PC-3 (cell line): ENCODE data around the gene ACOT2. TPM values are rescaled to one million over a fixed set of nuclear protein-coding genes. Genes with fewer than 3 reads are reported as not detected.
A peak's percentile ranks its signal among the peaks of the same experiment; 100 is the strongest.

Experiments
- ATAC-seq: fragments of 200-7000 bp; cut with Tn5 transposase; 2 replicates; pipeline ENCODE4 v1.9.1; 2020; ENCODE audit warnings: mild to moderate bottlenecking, moderate library complexity
- BruUV-seq: library from RNA; stranded (reverse); fragments of 400-500 nt; replicated peaks from 2 replicates; lab custom pipeline; 2021; lab: Mats Ljungman, UMichigan
- CTCF ChIA-PET: fragments of 300-600 bp; sonication (Branson Sonifier 250); formaldehyde crosslinking; loops from one replicate; lab custom pipeline; 2022; ENCODE audit warnings: antibody characterized with exemption; lab: Charles Lee
- POLR2A ChIA-PET: fragments of 300-600 bp; sonication (Branson Sonifier 250); formaldehyde crosslinking; loops from one replicate; lab custom pipeline; 2022; ENCODE audit warnings: antibody characterized with exemption; ENCODE audit not compliant: unreplicated experiment; lab: Charles Lee
- DNase-seq: peaks from one replicate; pipeline ENCODE4 v3.0.0-alpha.2; 2015
- H2AFZ ChIP-seq: fragments of 300-600 bp; sonication (generic); 2 replicates; pipeline ENCODE4 v1.6.0; 2016; ENCODE audit warnings: antibody characterized with exemption, low read length
- H3F3A ChIP-seq: fragments of 300-600 bp; sonication (generic); one replicate; pipeline ENCODE4 v1.6.0; 2017; ENCODE audit warnings: antibody characterized with exemption, low read length, control low read depth, mild to moderate bottlenecking; ENCODE audit not compliant: unreplicated experiment
- H3K27ac ChIP-seq: fragments of 300-600 bp; sonication (generic); 2 replicates; pipeline ENCODE4 v1.5.1; 2016; ENCODE audit warnings: mild to moderate bottlenecking, low read length
- H3K27me3 ChIP-seq: fragments of 300-600 bp; sonication (generic); 2 replicates; pipeline ENCODE4 v1.6.1; 2016; ENCODE audit warnings: low read length, mixed read lengths
- H3K36me3 ChIP-seq: fragments of 300-600 bp; sonication (generic); 2 replicates; pipeline ENCODE4 v1.6.1; 2016; ENCODE audit warnings: low read depth, mixed run types, low read length, mixed read lengths
- H3K4me1 ChIP-seq: fragments of 300-600 bp; sonication (generic); 2 replicates; pipeline ENCODE4 v1.5.1; 2016; ENCODE audit warnings: low read length; ENCODE audit not compliant: insufficient read depth
- H3K4me2 ChIP-seq: fragments of 300-600 bp; sonication (generic); 2 replicates; pipeline ENCODE4 v1.6.0; 2016; ENCODE audit warnings: low read length
- H3K4me3 ChIP-seq: fragments of 300-600 bp; sonication (generic); 2 replicates; pipeline ENCODE4 v1.5.1; 2016; ENCODE audit warnings: mild to moderate bottlenecking, low read length, mixed read lengths
- H3K79me2 ChIP-seq: fragments of 300-600 bp; sonication (generic); 2 replicates; pipeline ENCODE4 v1.6.1; 2017; ENCODE audit warnings: low read length, mixed read lengths
- H3K9ac ChIP-seq: fragments of 300-600 bp; sonication (generic); 2 replicates; pipeline ENCODE4 v1.6.0; 2016; ENCODE audit warnings: mild to moderate bottlenecking, low read length
- H3K9me2 ChIP-seq: fragments of 300-600 bp; sonication (generic); replicated peaks from 2 replicates; pipeline ENCODE4 v1.6.1; 2016; ENCODE audit warnings: mixed run types, low read length, mixed read lengths
- H3K9me3 ChIP-seq: fragments of 300-600 bp; sonication (generic); 2 replicates; pipeline ENCODE4 v1.6.1; 2016; ENCODE audit warnings: low read length, mixed read lengths
- H4K20me1 ChIP-seq: fragments of 300-600 bp; sonication (generic); 2 replicates; pipeline ENCODE4 v1.6.1; 2016; ENCODE audit warnings: low read length, mixed read lengths
- EZH2 ChIP-seq: fragments of 300-600 bp; sonication (generic); IDR thresholded peaks from one replicate; pipeline ENCODE4 v1.6.1; 2017; ENCODE audit warnings: antibody characterized with exemption, mild to moderate bottlenecking, low read length; ENCODE audit not compliant: unreplicated experiment
- EZH2phosphoT487 ChIP-seq: fragments of 300-600 bp; sonication (generic); IDR thresholded peaks from 2 replicates; pipeline ENCODE4 v1.6.1; 2018; ENCODE audit warnings: mild to moderate bottlenecking, antibody characterized with exemption, low read length, borderline replicate concordance
- intact Hi-C: fragments of 100-400 bp; cut with micrococcal nuclease; formaldehyde crosslinking; loops from 2 replicates; pipeline ENCODE4 v1.9.0; 2023
- total RNA-seq: library from RNA; depleted of rRNA; stranded (reverse); fragments of >200 nt; gene quantifications from 2 replicates; pipeline ENCODE4 v1.2.3, GENCODE V29; 2014
- TF ChIP-seq, protein P1 (sequence below): fragments of 300-600 bp; sonication (generic); conservative IDR thresholded peaks from 2 replicates; pipeline ENCODE4 v1.5.1; 2017; ENCODE audit warnings: antibody characterized with exemption, low read depth, mild to moderate bottlenecking, low read length

Gene ACOT2
- total RNA-seq, 1 experiment from 2014 or later, result 39.0 TPM

DNA sequence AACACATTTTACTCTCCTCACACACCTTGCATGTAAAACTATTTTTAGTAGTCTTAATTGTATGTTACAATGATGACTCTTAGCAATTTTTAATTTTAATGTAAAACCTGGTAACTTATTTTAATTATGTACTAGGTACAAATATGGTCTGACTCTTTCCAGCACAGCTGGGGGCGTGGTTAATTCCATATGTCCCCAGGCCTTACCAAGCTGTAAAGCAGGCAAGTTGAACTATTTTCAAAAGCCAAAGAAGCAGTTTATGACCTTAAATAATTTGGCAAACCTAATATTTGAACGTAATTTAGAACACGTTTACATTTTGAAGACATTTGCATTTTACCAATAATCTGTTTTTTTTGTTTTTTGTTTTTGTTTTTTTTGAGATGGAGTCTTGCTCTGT lies 34.0 kb downstream of the ACOT2 start:
- H4K20me1 ChIP-seq, result no peaks in the 10 kb centered on the region
- no peak overlapping the region for H2AFZ ChIP-seq
- H3K79me2 ChIP-seq, result no peaks in the 10 kb centered on the region
- DNase-seq (peak; percentile 20), ATAC-seq (no peak)
- H3K36me3 ChIP-seq, result no peaks in the 10 kb centered on the region
- intact Hi-C loops, result no loop called here
- no TSS peak for BruUV-seq
- no peaks in the 10 kb centered on the region for H3K27me3 ChIP-seq
- no peaks in the 10 kb centered on the region for H3K9me3 ChIP-seq
- H3K27ac ChIP-seq, result no peak overlapping the region
- ChIA-PET CTCF (no interaction called here), POLR2A (no interaction called here)
- H3F3A ChIP-seq, result no peaks in the 10 kb centered on the region
- peaks cover 15% of the 10 kb centered on the region for H3K4me1 ChIP-seq
- no peak for TF ChIP-seq EZH2
- H3K9me2 ChIP-seq, result no peaks in the 10 kb centered on the region
- no peak overlapping the region for H3K4me3 ChIP-seq
- H3K4me2 ChIP-seq, result 0 out of 2 replicates have a peak overlapping the region, but pooled peaks have one; percentile 33
- H3K9ac ChIP-seq, result no peak overlapping the region

DNA sequence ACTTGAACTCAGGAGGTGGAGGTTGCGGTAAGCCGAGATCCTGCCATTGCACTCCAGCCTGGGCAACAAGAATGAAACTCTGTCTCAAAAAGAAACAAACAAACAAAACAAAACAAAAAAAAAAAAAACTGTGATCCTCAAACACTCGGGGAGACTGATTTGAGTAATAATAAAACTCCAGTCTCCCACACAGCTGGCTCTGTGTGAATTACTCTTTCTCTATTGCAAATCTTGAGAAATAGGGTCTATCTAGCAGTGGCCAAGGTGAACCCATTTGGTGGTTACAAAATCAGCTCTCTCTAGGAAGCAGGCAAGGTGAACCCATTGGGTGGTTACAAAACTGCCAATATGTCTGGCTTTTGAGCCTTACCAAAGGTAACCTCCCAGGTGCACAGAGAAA lies 37.3 kb downstream of the ACOT2 start:
- POLR2A ChIA-PET, result no interaction called here

DNA sequence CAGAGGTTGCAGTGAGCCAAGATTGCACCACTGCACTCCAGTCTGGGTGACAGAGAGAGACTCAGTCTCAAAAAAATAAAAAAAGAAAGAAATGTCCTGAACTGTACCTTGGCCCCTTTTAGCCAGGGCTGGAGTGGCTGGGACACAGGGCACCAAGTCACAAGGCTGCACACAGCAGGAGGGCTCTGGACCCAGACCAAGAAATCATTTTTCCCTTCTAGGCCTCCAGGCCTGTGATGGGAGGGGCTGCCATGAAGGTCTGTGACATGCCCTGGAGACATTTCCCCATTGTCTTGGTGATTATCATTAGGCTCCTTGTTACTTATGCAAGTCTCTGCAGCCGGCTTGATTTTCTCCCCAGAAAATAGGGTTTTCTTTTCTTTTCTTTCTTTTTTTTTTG lies 38.2 kb downstream of the ACOT2 start:
- TF ChIP-seq, protein P1, sequence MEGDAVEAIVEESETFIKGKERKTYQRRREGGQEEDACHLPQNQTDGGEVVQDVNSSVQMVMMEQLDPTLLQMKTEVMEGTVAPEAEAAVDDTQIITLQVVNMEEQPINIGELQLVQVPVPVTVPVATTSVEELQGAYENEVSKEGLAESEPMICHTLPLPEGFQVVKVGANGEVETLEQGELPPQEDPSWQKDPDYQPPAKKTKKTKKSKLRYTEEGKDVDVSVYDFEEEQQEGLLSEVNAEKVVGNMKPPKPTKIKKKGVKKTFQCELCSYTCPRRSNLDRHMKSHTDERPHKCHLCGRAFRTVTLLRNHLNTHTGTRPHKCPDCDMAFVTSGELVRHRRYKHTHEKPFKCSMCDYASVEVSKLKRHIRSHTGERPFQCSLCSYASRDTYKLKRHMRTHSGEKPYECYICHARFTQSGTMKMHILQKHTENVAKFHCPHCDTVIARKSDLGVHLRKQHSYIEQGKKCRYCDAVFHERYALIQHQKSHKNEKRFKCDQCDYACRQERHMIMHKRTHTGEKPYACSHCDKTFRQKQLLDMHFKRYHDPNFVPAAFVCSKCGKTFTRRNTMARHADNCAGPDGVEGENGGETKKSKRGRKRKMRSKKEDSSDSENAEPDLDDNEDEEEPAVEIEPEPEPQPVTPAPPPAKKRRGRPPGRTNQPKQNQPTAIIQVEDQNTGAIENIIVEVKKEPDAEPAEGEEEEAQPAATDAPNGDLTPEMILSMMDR, result no peak
- no peak for TF ChIP-seq EZH2
- TF ChIP-seq EZH2phosphoT487, result no peak
- Histone ChIP-seq H3K4me2 (no peak overlapping the region), H2AFZ (no peak overlapping the region), H3K27ac (no peak overlapping the region), H3K4me3 (no peak overlapping the region), H3K9me3 (no peaks in the 10 kb centered on the region), H3K36me3 (no peaks in the 10 kb centered on the region), H3K27me3 (no peaks in the 10 kb centered on the region), H3K4me1 (peaks cover 10% of the 10 kb centered on the region), H3K9me2 (no peaks in the 10 kb centered on the region), H3K79me2 (no peaks in the 10 kb centered on the region), H3K9ac (no peak overlapping the region), H3F3A (no peaks in the 10 kb centered on the region), H4K20me1 (no peaks in the 10 kb centered on the region)
- ChIA-PET CTCF (interaction anchor here (0.6 kb wide), 1 partner anchor 120 kb away, joined by 3 read pairs; no protein-coding TSS in a partner anchor), POLR2A (no interaction called here)
- BruUV-seq, result no TSS peak
- ATAC-seq, result no peak
- intact Hi-C loops, result no loop called here
- no peak for DNase-seq

More for the DNA sequence above, 37.3 kb downstream of the ACOT2 start:
- H3K4me1 ChIP-seq, result peaks cover 15% of the 10 kb centered on the region
- no peaks in the 10 kb centered on the region for H3K9me3 ChIP-seq
- H3F3A ChIP-seq, result no peaks in the 10 kb centered on the region
- CTCF ChIA-PET, result no interaction called here
- TF ChIP-seq EZH2phosphoT487 (no peak), EZH2 (no peak)
- TF ChIP-seq, protein P1, result no peak
- H3K79me2 ChIP-seq, result no peaks in the 10 kb centered on the region
- H3K4me3 ChIP-seq, result no peak overlapping the region
- no peaks in the 10 kb centered on the region for H3K27me3 ChIP-seq
- no peaks in the 10 kb centered on the region for H3K9me2 ChIP-seq
- H4K20me1 ChIP-seq, result no peaks in the 10 kb centered on the region
- H3K9ac ChIP-seq, result no peak overlapping the region
- no peak for ATAC-seq
- no TSS peak for BruUV-seq
- no peaks in the 10 kb centered on the region for H3K36me3 ChIP-seq
- H2AFZ ChIP-seq, result no peak overlapping the region
- H3K4me2 ChIP-seq, result no peak overlapping the region
- intact Hi-C loops, result no loop called here
- no peak for DNase-seq
- no peak overlapping the region for H3K27ac ChIP-seq
